Mesothelial cell of epicardium (in vitro differentiated cells): ENCODE results near the gene ZNF511. TPM values are rescaled to one million over a fixed set of nuclear protein-coding genes. Genes with fewer than 3 reads are reported as not detected.

Experiments used
- DNase-seq, 2 experiments: peaks; one replicate each; pipeline ENCODE4 v3.0.0; 2021; ENCODE audit warnings: low spot score in 2 of 2; ENCODE audit not compliant: unreplicated experiment in 2 of 2
- H3K27ac Mint-ChIP-seq: 2 replicates; pipeline ENCODE4 v1.8.0; 2021; ENCODE audit warnings: mixed read lengths
- H3K27me3 Mint-ChIP-seq: 2 replicates; pipeline ENCODE4 v1.8.0; 2021; ENCODE audit warnings: low read depth, mixed read lengths
- H3K36me3 Mint-ChIP-seq: 2 replicates; pipeline ENCODE4 v1.8.0; 2021; ENCODE audit warnings: mixed read lengths
- H3K4me1 Mint-ChIP-seq: 2 replicates; pipeline ENCODE4 v1.8.0; 2021; ENCODE audit warnings: mixed read lengths
- H3K4me3 Mint-ChIP-seq: 2 replicates; pipeline ENCODE4 v1.8.0; 2021; ENCODE audit warnings: mild to moderate bottlenecking, moderate library complexity, mixed read lengths
- H3K9me3 Mint-ChIP-seq: 2 replicates; pipeline ENCODE4 v1.8.0; 2021; ENCODE audit warnings: mixed read lengths
- total RNA-seq: library from RNA; stranded (reverse); gene quantifications from 3 replicates; pipeline ENCODE4 v1.2.1, GENCODE V29; 2021
- TF ChIP-seq, protein P1 (sequence below): fragments of 200-600 bp; sonication (generic); IDR thresholded peaks from one replicate; pipeline ENCODE4 v1.5.0; 2021; ENCODE audit warnings: antibody characterized with exemption; ENCODE audit not compliant: unreplicated experiment

Gene ZNF511
- total RNA-seq, 1 donor from 2014 or later = 44.9 TPM

GRCh38 chr10:133327651-133328357 is 19.1 kb downstream of the ZNF511 start:
- peaks cover 5% of the 10 kb centered on the region for H3K9me3 Mint-ChIP-seq
- peaks cover 18% of the 10 kb centered on the region for H3K4me1 Mint-ChIP-seq
- H3K4me3 Mint-ChIP-seq = no peak overlapping the region
- DNase-seq = no peak
- H3K36me3 Mint-ChIP-seq = no peaks in the 10 kb centered on the region
- H3K27ac Mint-ChIP-seq = no peak overlapping the region
- peaks cover 76% of the 10 kb centered on the region for H3K27me3 Mint-ChIP-seq
- TF ChIP-seq, protein P1, sequence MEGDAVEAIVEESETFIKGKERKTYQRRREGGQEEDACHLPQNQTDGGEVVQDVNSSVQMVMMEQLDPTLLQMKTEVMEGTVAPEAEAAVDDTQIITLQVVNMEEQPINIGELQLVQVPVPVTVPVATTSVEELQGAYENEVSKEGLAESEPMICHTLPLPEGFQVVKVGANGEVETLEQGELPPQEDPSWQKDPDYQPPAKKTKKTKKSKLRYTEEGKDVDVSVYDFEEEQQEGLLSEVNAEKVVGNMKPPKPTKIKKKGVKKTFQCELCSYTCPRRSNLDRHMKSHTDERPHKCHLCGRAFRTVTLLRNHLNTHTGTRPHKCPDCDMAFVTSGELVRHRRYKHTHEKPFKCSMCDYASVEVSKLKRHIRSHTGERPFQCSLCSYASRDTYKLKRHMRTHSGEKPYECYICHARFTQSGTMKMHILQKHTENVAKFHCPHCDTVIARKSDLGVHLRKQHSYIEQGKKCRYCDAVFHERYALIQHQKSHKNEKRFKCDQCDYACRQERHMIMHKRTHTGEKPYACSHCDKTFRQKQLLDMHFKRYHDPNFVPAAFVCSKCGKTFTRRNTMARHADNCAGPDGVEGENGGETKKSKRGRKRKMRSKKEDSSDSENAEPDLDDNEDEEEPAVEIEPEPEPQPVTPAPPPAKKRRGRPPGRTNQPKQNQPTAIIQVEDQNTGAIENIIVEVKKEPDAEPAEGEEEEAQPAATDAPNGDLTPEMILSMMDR = no peak

DNA sequence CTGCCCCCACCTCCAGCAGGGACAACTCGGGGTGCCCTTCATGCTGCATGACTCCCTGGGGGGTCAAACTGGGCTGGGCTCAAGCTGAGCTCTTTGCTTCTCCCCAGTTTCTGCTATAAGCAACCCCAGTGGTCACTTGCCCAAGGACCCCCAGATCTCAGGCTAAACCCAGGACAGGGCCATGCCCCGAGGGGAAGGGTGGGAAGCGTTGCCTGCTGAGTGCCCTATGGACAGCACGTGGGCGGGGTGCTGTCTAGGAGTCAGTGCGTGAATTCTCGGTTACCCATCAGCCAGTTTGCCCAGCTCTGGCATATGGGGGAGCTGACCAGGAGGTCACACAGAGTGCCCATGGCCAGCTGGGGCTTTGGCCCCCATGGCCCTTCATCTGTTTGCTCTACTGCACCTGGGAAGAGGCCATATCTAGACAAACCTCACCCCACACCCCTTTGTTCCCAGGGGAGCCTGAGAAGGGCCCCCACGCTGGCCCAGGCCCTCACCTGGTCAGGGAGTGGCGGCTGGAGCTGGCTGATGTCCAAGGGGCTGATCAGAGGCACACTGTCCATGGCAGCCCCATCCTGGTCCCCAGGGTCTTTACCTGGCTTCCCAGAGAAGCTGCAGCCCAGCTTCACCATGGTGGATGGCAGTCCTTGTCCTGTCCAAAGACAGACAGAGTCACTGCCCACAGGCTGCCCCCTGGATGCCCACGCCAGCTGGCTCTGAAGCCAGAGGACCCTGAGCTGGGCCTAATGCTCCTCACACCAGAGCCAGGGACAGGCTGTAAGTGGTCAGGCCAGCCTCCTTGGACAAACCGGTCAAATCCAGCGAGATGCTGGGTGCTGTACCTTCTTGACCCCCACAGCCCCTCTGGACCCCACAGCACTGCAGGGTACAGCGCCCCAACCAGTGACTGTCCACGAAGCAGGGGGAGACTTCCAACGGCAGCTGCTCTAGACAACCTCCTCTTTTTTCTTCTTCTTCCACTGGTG is 19.9 kb downstream of the ZNF511 start:
- TF ChIP-seq, protein P1 = no peak
- Mint-ChIP-seq H3K27me3 (peaks cover 78% of the 10 kb centered on the region), H3K4me1 (peaks cover 18% of the 10 kb centered on the region), H3K36me3 (no peaks in the 10 kb centered on the region), H3K9me3 (peaks cover 5% of the 10 kb centered on the region), H3K4me3 (no peak overlapping the region), H3K27ac (no peak overlapping the region)
- DNase-seq = no peak

DNA sequence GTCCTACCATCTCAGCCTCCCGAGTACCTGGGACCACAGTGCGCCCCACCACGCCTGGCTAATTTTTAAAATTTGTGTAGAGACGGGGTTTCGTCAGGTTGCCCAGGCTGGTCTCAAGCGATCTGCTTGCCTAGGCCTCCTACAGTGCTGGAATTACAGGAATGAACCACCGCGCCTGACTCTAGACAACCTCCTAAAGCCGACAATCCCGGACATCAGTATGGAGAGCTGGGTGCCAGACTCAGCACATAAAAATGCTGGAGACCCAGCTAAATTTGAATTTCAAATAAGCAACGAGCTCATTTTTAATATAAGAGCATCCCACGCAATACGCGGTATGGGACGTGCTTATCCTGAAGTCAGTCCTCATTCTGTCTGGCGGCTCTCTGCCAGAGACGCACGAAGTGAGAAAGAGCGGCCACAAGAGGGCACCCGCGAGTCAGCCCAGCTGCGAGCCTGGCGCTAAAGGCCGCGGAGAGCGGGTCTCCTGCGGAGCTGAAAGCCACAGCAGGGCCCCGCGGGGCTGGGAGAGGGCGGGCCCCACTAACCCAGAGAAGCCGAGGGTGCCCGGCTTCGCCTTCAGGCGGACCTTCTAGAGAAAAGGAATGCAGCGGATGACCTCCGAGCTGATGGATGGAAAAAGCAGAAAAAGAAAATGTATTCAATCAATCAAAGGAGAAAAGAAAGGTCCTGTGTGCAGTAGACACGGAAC is 20.9 kb downstream of the ZNF511 start:
- H3K9me3 Mint-ChIP-seq = peaks cover 5% of the 10 kb centered on the region
- H3K27me3 Mint-ChIP-seq = peaks cover 81% of the 10 kb centered on the region
- H3K36me3 Mint-ChIP-seq = no peaks in the 10 kb centered on the region
- H3K4me1 Mint-ChIP-seq = peaks cover 18% of the 10 kb centered on the region
- peak; percentile 84 to 92 for DNase-seq
- peak overlapping the region; percentile 36 for H3K4me3 Mint-ChIP-seq
- TF ChIP-seq, protein P1 = peak; percentile 90
- H3K27ac Mint-ChIP-seq = no peak overlapping the region

DNA sequence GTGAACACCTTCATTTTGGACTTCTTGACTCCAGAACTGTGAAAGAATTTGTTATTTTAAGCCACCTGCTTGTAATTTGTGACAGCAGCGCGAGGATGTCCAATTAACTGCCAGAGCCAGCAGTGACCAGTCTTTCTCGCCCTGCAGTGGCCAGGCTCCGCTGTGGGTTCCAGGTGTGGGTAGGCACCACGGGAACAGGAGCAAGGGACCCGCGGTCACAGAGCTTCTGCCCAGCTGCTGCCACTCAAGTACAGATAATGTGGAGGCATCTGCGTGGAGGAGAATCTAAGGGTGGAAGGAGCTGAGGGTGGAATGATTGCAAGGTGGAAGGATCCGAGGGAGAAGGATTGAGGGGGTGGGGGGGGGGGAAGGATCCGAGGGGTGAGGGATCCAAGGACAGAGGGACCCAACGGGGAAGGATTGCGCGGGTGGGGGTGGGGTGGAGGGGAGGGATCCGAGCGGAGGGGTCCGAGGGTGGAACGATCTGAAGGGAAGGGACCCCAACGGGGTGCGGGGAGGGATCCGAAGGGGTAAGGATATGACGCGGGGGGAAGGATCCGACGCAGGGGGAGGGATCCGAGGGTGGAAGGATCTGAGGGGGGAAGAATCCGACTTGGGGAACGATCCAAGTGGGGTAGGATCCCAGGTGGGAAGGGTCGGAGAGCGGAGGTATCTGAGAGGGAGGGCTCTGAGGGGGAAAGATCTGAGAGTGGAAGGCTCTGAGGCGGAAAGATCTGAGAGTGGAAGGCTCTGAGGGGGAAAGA is 24.4 kb downstream of the ZNF511 start:
- TF ChIP-seq, protein P1 = no peak
- Mint-ChIP-seq H3K27ac (no peak overlapping the region), H3K27me3 (peaks cover 66% of the 10 kb centered on the region)

More for the DNA sequence above, 24.4 kb downstream of the ZNF511 start:
- H3K9me3 Mint-ChIP-seq = peaks cover 5% of the 10 kb centered on the region
- H3K4me3 Mint-ChIP-seq = no peak overlapping the region
- H3K36me3 Mint-ChIP-seq = no peaks in the 10 kb centered on the region
- no peak for DNase-seq
- peaks cover 10% of the 10 kb centered on the region for H3K4me1 Mint-ChIP-seq
